Stimulated activated CD4-positive, alpha-beta T cell treated with anti-CD3 and anti-CD28 coated beads, Interleukin-15, amount 100 ng/mL, for 48 hours (primary cell): ENCODE data around the gene TMC6.

Source experiments
- DNase-seq, 2 donors: peaks; one replicate each; pipeline ENCODE4 v3.0.0-alpha.2; 2020; ENCODE audit warnings: low read depth in 2 of 2

The TMC6 gene

DNA sequence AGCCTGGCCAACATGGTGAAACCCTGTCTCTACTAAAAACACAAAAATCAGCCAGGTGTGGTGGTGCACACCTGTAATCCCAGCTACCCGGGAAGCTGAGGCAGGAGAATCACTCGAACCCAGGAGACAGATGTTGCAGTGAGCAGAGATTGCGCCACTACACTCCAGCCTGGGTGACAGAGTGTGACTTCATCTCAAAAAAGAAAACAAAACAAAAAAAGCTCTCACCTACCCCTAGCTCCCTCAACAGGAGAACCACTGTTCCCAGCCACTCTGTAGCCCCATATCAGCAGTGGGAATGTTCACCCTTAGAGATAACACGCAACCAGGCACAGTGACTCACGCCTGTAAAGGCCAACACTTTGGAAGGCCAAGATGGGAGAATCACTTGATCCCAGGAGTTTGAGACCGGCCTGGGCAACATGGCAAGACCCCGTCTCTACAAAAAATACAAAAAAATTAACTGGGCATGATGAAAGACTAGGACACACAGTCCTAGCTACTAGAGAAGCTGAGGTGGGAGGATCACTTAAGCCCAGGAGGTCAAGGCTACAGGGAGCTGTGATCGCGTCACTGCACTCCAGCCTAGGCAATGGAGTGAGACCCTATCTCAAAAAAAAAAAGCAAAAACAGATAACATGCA lies 7.4 kb upstream of the TMC6 start:
- no peak for DNase-seq

DNA sequence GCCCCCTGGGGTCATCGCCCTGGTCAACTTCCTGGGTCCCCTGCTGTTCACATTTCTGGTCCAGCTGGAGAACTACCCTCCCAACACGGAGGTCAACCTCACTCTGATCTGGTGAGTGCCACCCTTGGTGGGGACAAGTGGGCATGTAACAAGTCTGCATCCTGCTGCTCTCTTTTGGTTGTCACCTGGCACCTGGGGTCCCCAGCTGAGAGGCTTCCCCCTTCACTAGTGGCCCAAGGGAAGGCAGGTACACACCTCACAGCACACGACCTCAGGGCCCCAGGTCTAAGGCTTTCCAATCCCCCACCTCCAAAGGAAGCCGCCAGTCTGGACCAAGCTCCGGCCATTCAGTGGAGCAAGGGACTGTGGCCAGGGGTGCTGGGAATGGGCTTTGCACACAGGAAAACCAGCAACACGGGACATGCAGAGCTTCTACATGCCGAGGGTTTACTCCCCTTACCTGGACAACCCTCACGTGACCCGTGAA lies 6.4 kb upstream of the TMC6 start:
- DNase-seq = no peak

DNA sequence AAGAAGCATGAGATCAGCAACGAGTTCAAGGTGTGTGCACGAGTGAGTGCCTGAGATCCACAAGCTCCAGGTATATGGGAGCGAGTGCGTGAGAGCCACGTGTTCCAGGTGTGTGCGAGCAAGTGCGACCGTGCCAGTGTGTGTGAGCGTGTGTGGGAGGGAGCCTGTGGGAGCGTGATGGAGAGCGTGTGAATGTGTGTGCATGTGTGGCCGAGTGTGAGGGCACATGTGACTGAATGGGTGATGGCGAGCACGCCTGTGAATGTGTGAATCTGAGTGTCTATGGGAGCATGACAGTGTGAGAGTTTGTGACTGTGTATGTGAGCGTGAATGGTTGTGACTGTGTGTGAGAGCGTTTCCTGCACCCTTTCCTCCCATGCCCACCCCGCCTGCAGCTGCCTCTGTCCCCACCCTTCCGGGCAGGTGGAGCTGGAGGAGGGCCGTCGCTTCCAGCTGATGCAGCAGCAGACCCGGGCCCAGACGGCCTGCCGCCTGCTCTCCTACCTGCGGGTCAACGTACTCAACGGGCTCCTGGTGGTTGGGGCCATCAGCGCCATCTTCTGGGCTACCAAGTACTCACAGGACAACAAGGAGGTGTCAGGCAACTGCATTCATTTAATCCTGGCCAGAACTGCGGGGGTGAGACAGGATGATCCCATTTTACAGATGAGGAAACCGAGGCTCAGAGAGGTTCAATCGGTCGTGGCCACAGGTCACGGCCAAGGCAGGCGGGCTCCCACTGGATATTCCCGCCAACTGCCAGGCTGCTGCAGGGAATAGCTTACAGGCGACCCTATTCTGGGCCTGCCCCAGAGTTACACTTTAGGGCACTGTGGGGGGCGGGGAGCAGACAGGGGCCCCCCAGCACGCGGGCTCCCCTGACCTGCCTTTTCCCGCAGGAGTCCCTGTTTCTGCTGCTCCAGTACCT lies 5.7 kb upstream of the TMC6 start:
- peak; percentile 51 to 68 for DNase-seq

DNA sequence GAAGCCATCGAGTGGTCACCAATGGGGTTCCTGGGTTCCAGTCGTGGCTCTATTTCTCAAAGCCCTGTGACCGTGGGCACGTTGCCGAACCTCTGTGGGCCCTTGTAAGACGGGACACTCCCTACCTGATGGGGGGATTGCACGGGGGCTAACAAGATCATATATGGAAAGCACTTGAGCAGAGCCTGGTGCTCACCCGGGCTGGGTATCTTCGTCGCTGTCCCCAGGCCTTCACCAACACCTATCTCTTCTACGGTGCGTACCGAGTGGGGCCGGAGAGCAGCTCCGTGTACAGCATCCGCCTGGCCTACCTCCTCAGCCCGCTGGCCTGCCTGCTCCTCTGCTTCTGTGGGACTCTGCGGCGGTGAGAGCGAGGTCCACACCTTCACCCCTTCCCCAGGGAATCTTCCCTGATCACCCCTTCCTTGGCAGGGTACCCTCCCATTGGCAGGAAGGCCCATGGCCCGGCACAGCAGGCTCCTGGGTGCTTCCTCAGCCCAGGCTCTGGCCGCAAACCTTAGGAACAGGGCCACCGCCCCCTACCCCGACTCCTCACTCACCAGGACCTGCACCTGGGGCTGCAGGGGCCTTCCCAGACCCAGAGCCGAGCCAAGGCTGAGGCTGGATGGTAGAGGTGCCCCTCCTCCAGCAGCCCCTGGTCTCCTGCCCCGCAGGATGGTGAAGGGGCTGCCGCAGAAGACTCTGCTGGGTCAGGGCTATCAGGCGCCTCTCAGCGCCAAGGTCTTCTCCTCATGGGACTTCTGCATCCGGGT lies 4.8 kb upstream of the TMC6 start:
- DNase-seq = no peak

DNA sequence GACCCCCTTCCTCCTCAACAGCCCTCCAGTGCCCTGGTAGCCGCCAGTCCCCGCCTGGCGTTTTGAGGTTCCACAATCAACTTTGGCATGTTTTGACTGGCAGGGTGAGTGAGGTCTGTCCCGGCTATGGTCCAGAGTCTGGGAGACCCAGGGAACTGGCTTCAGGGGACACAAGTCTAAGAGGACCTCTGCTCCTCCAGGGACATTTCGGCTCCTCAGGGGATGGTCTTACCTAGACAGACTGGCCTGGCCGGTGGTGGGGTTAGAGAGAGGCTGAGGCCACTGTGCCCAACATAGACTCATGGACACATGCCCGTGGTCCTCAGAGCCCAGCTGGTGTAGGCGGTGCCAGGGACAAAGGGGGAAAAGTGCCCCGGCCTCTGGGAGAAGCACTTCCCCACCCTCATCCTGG lies 4.2 kb upstream of the TMC6 start:
- DNase-seq = no peak

DNA sequence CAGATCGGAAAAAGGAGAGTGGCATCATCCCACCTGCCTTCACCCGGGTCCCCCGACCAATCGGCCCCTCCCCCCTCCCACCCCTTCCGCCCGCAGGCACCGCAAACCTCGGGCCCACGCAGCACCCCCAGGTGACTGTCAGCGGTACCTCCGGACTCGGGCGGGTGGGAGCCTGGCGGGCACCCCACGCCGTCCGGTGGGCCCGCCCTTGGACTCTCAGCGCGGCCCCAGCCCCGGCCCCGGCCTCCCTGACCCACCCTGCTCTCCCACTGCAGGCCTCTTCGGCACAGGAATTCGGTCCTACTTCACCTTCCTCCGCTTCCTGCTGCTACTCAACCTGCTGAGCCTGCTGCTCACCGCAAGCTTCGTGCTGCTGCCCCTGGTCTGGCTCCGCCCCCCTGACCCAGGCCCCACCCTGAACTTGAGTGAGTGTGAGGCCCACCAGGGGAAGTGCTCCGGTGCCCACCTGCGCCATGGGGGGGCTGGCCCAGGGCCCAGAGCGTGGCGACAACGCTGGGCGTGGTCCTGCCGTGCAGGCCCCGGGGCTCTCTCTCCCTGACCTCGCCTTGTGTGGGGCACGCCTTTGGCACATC lies 3.6 kb upstream of the TMC6 start:
- peak in 1 of 2 donors; percentile 54 for DNase-seq

DNA sequence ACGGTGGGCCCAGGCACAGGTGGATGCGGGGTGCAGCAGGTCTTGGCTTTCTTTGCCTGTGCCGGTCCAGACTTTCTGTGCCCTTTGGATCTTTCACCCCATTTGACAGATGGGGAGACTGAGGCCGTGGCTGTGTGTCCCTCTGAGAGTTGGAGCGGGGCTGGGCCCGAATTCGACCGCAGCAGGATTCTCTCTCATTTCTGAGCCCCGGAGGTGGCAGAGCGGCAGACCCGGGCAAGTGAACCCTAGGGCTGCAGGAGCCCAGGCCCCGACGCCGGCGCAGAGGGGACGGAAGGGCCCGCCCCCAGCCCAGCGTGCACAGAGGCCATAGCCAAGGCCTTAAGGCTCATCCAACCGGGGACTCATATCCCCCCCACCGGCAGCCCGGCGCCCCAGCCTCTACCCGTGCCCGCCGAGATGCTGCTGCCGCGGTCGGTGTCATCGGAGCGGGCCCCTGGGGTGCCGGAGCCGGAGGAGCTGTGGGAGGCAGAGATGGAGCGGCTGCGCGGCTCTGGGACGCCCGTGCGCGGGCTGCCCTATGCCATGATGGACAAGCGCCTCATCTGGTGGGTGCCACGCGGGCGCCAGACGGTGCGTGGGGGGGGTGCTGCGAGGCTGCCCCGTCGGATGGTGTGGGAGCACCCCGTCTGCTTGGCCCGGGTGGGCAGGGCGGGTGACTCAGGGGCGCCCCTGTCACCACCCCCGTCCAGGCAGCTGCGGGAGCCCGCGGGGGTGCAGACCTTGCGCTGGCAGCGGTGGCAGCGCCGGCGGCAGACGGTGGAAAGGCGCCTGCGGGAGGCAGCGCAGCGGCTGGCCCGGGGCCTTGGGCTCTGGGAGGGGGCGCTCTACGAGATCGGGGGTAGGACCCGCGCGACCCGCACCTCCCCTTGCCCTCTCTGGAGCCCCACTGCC lies 2.9 kb upstream of the TMC6 start:
- no peak for DNase-seq

DNA sequence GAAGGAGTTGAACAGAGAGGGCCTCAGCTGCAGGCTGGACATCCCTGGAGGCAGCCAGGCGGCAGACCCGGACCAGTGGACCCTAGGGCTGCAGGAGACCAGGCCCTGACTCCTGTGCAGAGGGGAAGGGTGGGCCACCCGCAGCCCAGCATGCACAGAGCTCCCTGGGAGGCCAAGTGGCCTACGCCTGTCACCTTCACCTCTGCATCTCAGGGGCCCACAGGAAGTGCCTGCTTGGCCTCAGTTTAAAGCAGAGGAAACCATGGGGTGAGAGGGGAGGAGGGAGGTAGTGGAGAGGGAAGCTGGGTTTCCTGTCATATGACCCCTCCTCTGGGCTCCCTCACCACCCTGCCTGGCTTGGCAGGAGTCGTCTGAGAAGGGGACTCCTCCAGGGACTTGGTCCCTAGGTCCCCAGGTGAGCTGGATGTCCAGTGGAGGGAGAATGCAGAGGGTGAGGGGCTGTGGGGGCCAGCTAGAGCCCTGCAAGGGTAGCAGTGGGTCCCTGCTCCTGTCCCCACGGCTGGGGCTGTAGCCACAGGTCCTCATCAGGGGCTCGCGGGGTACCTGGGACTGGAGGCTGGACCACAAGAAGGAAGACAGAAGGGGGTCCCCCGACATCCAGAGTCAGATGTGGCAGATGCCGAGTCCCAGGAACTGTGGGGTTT lies 2.0 kb upstream of the TMC6 start, which contains the start of gene TMC8:
Gene TMC8, plus strand, starts transcription at position 335 of the 665 bp plus-strand sequence. CDS start 818 bp downstream, outside the sequence.
- DNase-seq = peak; percentile 62 to 64

DNA sequence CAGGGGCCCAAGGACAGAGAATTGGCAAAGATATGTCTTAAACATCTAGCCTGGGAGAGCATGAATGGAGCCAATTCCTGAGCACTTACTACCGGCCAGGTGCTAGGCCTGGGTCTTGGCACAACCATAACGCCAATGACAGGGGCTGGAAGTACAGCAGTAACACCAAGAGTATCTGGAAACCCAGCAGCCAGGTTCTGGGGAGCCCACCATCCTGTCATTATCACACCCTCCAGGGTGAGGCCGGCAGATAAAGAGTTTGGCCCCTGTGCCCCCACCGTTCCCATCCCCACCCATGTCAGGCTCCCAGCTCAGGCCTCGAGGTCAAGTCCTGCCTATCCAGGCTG lies 1.5 kb upstream of the TMC6 start:
- no peak for DNase-seq

DNA sequence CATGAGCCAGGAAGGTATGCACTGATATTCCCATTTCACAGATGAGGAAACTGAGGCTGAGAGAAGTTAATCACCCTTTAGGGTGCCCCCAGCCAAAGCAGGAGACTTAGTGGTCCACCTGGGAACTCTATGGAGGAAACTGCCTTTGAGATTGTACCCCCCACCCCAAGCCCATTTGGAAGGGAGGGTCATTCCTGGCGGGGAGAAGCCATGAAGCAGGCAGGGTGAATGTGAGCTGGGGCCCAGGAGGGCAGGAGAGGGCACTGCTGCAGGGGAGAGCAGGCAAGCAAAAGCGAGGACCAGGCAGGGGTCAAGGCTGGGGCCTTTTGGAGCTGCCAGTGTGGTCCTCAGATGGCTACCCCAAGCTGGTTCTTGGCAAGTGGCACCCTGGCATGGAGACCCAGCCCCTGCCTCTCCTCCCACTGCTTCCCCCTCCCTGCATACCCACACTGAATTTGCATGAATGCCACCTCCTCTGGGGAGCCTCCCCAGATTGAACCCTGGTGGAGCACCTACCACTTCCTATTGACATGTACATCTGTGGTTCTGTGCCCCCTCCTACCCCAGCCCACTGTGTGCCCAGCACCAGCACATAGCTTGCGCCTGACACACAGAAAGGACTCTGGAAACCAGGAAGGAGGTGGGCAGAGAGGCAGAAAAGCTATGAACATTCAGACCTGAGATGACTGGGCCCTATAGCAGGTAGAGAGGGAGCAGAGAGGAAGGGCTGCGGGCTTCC lies 965 bp upstream of the TMC6 start:
- no peak for DNase-seq

DNA sequence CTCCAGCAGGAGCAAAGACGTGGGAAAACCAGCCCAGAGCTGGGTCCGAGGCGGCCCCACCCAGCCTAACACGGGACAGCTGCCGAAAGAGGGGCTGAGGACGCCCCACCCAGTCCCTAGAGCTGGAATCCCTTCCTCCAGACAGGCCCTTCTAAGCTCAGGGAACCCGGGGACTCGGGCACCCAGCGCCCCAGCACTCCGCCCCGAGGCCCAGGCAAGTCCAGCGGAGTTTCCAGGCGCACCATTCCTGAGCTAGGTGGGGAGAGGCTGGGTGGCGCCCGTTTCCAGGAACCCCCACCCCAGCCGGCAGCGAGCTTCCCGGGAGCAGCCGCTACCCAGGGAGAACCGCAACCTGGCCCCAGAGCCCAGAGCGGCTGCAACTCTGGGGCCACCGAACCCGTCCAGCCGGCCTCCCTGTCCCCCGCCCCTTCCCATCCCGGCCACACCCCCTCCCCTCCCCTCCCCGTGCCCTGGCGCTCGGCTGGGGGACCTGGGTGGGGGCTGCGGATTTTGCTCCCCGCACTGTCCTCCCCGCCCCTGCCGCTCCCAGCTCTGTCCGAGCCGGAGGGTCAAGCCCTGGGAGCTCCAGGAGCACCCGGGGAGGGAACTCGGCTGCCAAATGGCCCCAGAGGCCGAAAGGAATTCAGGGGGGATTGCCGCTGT lies 536 bp downstream of the TMC6 start:
- DNase-seq = no peak

DNA sequence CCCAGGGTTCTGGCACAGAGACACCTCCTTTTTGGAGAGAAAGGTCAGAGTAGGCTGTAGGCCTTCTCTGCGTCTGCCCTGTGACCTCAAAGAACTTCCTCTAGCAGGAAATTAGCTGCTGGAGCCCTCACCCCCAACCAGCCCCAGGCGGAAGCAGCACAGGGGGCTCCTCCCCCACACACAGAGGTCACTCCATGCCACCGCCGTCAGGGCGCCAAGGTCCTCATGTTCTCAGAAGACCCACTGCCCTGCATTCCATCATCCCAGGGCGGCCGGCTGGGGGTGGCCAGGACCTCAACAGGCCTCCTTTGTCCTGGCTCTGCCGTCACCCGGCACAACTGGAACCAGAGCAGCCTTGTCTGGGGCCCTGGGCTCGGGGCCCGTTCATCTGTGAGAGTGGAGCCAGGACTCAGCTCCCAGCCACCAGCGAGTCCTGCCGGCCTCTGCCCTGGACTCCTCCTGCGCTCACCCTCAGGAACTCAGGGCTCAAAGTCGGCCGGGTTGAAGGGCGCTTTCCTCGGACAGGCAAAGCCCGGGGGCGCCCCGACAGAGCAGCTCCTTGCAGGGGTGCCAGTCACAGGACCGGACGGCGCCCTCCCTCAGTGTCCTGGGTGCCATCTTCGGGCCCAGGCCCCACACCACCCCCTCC lies 1.2 kb downstream of the TMC6 start:
- peak in 1 of 2 donors; percentile 54 for DNase-seq

DNA sequence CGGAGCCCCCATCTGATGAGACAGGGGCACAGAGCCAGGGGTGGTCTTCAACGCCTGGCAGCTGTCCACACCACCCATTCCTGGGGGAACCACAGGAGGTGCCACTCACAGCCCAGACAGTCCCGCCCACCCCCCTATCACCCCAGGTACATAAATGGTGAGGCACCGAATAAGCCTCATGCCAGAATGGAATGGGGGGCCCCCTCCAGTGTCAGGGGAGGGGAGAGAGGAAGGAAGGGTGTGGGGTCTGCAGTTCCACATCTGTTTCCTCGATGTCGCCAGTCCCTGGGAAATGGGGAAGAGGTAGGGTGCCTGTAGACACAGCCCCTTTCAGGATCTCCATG lies 1.7 kb downstream of the TMC6 start:
- no peak for DNase-seq

DNA sequence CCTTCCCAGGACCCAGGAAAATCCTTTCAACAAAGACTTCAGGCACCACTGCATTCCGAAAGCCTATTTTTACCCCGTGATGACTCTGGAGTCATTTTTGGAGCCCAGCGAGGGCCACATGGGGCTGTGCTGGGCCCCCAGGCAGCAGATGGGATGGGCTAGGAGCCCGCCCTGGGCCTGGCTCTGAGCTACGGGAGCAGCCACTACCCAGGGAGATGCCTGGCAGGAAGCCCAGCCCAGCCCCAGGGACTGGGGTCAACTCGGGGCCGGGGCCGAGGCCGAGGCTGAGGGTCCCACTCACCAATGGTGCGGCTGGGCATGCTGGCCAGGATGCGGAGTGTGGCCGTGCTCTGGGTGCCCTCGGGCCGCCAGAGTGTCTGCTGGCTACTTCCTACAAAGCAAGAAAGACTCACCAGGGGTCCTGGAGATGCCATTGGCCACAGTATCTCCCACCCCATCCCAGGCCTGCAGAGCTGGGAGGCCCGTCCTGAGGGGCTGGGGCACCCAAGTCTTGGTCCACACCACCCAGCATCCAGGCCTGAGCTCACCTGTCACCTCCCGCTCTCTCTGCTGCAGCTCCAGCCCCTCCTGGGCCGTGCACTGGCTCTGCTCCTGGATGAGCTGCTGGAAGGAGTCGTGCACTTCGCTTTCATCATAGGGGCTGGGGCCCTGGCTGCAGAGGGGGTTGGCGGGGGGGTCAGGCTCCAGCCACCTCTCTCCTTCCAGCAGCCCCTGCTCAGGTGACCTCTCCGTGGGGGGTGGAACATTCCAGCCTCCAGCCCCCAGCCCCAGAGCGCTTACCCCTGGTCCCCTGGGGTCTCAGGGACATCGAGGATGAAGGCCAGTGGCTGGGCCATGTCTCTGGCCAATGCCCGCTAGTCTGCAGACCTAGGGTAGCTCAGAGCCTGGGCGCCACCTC lies 2.3 kb downstream of the TMC6 start:
- no peak for DNase-seq

DNA sequence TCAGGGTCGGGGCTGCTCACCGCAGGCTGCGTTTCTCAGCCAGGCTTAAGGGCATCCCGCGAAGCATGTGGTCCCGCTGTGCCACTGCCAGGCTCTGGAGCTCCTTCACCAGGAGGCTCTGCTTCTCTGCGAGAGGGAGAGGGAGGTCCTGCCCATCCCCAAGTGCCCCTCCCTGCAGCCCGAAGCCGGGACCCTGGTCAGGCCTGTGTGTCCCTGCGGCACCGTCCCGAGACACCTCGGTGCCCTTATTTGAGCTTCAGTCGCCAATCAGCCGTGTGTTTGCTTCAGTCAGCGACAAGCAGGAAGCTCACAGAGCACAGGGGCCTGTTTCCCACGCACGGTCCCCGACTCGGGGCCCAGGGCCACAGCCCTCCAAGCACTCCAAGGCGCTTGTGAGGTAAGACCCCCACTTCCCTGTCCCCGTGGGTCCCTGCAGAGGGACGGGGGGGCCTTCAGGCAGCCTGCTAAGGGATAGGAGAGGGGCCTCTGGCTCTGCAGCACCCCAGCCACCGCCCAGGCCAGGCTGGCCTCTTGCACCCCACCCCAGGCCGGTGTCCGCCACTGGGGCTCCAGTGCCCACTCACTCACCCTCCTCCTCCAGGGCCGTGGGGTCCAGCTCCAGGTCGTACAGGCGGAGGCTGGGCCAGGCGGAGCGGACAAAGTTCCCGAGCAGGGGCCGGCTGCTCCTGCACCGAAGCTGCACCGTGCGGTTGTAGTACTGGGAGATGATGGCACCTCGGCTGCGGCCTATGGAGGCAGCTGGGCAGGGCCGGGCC lies 3.2 kb downstream of the TMC6 start:
- no peak for DNase-seq

DNA sequence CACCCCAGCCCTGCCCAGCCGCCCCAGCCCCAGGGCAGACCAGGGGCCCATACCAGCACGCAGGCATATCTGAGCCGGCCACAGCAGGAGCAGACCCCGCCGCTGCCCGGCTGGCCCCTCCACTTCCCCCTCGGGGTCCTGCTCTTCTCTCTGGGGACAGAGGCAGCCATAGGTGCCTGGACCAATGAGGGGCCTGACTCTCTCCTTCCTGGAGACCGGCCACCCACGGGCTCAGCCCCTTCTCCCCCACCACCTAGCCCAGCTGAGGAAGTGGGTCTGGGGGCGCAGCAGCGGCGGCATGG lies 3.8 kb downstream of the TMC6 start:
- DNase-seq = no peak
